Thyroid gland (tissue), 4 donors: Measurements from ENCODE around the gene DRAM1.

Experiments
- POLR2A ChIP-seq, 2 donors: fragments of 450-650 bp; IDR thresholded peaks; one replicate each; pipeline ENCODE4 v1.6.1; 2017; ENCODE audit warnings: antibody characterized with exemption in 2 of 2, mild to moderate bottlenecking in 2 of 2, moderate library complexity in 1 of 2
- TF ChIP-seq, protein P1 (sequence below), 6 experiments: fragments of 200-600 bp in 3 of 6; fragments of 450-650 bp in 3 of 6; sonication (generic) in 3 of 6; IDR thresholded peaks; one replicate each; pipeline ENCODE4 v1.5.1; 2016 to 2019; ENCODE audit warnings: antibody characterized with exemption in 6 of 6, mild to moderate bottlenecking in 2 of 6, inconsistent platforms in 1 of 6, moderate library complexity in 1 of 6

DNA sequence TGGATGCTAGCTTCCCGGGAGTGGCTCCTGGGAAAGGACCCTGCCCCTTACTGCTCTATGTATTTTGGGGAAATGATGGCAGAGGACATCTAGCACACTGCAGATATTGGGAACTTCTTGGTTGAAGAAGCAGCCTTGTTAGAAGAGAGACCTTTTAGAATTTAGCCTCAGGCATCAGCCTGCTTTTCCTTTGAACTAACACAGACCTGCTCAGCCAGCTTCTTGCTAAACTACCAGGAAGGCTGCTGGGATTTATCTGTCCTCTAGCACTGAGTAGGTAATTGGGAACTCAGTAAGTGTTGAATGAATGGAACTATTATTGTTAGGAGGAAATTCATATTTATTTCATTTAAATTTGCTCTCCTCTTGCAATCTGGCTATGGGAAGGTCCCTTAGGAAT lies 77.3 kb downstream of the DRAM1 start:
- no peak for TF ChIP-seq POLR2A (IDR thresholded peaks at IDR 0.05)
- TF ChIP-seq, protein P1, sequence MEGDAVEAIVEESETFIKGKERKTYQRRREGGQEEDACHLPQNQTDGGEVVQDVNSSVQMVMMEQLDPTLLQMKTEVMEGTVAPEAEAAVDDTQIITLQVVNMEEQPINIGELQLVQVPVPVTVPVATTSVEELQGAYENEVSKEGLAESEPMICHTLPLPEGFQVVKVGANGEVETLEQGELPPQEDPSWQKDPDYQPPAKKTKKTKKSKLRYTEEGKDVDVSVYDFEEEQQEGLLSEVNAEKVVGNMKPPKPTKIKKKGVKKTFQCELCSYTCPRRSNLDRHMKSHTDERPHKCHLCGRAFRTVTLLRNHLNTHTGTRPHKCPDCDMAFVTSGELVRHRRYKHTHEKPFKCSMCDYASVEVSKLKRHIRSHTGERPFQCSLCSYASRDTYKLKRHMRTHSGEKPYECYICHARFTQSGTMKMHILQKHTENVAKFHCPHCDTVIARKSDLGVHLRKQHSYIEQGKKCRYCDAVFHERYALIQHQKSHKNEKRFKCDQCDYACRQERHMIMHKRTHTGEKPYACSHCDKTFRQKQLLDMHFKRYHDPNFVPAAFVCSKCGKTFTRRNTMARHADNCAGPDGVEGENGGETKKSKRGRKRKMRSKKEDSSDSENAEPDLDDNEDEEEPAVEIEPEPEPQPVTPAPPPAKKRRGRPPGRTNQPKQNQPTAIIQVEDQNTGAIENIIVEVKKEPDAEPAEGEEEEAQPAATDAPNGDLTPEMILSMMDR (IDR thresholded peaks at IDR 0.05): no peak
